ENCODE measurements around the gene RND3. TPM values are rescaled to one million over a fixed set of nuclear protein-coding genes. Genes with fewer than 3 reads are reported as not detected.

Gene RND3
- total RNA-seq = 284 and 750 TPM in 2 replicates

GRCh38 chr2:150487537-150488429 lies at the start of gene RND3:
Gene RND3 (minus strand): TSS chr2:150487667. CDS start chr2:150487417, 250 bp downstream.

